GM19395 (cell line): ENCODE results near the gene HUWE1.
A peak's percentile ranks its signal among the peaks of the same experiment; 100 is the strongest.
"Not testable (repeated sequence)": the region's sequence is repeated elsewhere in the genome, so short reads cannot be mapped to it uniquely, and the experiment has no call there.

Experiments
- ATAC-seq: cut with Tn5 transposase; IDR thresholded peaks from one replicate; pipeline ENCODE4 v1.9.1; 2021; ENCODE audit warnings: mild to moderate bottlenecking, moderate library complexity; ENCODE audit not compliant: unreplicated experiment

The HUWE1 gene, protein sequence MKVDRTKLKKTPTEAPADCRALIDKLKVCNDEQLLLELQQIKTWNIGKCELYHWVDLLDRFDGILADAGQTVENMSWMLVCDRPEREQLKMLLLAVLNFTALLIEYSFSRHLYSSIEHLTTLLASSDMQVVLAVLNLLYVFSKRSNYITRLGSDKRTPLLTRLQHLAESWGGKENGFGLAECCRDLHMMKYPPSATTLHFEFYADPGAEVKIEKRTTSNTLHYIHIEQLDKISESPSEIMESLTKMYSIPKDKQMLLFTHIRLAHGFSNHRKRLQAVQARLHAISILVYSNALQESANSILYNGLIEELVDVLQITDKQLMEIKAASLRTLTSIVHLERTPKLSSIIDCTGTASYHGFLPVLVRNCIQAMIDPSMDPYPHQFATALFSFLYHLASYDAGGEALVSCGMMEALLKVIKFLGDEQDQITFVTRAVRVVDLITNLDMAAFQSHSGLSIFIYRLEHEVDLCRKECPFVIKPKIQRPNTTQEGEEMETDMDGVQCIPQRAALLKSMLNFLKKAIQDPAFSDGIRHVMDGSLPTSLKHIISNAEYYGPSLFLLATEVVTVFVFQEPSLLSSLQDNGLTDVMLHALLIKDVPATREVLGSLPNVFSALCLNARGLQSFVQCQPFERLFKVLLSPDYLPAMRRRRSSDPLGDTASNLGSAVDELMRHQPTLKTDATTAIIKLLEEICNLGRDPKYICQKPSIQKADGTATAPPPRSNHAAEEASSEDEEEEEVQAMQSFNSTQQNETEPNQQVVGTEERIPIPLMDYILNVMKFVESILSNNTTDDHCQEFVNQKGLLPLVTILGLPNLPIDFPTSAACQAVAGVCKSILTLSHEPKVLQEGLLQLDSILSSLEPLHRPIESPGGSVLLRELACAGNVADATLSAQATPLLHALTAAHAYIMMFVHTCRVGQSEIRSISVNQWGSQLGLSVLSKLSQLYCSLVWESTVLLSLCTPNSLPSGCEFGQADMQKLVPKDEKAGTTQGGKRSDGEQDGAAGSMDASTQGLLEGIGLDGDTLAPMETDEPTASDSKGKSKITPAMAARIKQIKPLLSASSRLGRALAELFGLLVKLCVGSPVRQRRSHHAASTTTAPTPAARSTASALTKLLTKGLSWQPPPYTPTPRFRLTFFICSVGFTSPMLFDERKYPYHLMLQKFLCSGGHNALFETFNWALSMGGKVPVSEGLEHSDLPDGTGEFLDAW (N-terminal part only)

GRCh38 chrX:53686151-53686885 lies at the start of gene HUWE1:
Gene HUWE1, minus strand, starts transcription at chrX:53686719. Its CDS starts 32,612 bp downstream, at chrX:53654107.
- ATAC-seq, result peak; percentile 55

DNA sequence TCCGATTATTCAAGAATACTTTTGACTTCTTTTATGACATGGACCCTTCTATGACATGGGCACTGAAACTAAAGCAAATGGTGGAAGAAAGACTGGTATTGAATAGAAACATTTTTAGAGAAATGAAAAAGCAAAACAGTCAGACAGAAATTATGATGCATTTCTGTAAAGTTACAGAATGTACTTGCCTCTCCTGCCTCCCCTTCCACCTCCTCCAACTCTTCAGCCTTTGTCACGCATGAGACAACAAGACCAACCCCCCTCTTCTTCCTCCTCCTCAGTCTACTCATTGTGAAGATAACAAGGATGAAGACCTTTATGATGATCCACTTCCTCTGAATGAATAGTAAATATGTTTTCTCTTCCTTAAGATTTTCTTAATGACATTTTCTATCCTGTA lies 46.3 kb upstream of the HUWE1 start:
- peak; percentile 74 for ATAC-seq

GRCh38 chrX:53729751-53730150 lies 43.2 kb upstream of the HUWE1 start:
- ATAC-seq, result no peak

- ATAC-seq, result no peak
Observed at GRCh38 chrX:53728506-53728905, 42.0 kb upstream of the HUWE1 start.

GRCh38 chrX:53724872-53725271 lies 38.4 kb upstream of the HUWE1 start:
- no peak for ATAC-seq

GRCh38 chrX:53723381-53723780 lies 36.9 kb upstream of the HUWE1 start:
- ATAC-seq, result no peak

GRCh38 chrX:53721610-53722009 lies 35.1 kb upstream of the HUWE1 start:
- not testable (repeated sequence) for ATAC-seq

DNA sequence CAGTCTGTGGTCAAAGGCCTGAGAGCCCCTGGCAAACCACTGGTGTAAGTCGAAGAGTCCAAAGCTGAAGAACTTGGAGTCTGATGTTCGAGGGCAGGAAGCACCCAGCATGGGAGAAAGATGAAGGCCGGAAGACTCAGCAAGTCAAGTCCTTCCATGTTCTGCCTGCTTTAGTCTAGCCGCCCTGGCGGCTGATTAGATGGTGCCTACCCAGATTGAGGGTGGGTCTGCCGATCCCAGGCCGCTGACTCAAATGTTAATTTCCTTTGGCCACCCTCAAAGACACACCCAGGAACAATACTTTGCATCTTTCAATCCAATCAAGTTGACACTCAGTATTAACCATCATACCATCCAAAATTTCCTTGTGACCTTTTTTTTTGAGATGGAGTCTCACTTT lies 33.1 kb upstream of the HUWE1 start:
- ATAC-seq, result not testable (repeated sequence)

DNA sequence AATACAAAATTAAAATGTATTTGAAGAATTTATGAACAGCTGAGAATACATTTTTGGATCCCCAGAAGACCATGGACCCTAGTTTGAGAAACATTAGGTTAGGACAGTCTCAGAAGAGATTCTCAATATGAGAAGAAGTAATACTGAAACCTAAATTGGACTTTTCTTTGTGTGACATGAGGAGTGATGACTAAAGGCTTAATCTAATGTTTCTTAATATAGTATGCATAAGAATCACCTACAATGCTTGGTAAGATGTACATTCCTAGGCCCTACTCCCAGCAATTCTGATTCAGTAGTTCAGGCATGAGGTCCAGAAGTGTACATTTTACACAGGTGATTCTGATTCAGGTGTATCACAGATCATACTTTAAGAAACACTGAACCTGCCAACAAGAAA lies 31.6 kb upstream of the HUWE1 start:
- ATAC-seq, result no peak

DNA sequence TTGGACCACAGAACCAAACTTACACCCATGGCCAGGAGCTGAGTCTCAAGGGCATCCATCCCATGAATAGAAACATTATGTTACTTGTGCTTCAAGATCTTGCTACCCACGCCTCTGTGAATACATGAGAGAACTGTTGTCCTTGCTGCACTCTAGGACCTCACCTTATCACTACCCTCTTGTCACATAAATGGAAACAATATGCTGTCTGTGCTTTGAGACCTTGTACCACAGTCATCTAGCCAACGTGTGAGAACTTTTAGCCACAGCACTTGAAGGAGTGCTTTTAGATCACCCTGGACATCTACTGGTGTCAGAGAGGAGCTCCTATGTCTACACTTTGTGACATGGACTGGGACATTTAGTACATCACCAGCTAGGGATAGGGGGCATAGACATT lies 30.7 kb upstream of the HUWE1 start:
- no peak for ATAC-seq

DNA sequence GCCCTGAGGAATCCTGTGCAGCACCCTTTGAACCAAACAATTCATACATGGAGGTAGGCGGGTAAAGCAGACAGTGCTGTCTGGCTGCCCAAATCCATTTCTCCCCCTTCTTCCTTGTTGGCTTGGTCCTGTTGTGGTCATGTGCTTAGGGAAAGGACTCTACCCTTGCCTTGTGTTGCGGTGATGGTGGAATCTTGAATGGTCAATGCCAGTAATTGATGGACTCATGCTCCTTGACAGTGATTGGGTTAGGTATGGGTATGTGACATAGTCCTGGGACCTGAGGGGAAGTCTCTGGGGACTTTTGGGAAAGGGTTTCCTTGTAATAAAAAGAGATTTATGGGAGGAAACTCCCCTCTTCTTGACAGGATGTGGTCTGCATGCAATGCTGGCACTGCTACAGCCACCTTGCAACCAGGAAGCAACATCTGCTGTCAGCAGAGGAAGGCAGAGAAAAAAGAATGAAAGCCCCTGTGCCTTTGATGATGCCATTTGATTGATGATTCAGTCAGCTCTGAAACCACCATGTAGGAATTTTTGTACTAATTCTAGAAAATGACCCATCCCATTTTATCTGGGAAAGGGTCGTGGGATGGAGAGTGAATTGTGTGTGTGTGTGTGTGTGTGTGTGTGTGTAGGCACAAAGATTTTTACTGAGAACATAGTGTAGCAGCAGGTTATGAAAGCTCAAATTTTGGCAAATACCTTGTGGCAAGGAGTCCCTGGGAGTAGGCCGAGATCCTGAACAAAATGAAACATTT lies 30.0 kb upstream of the HUWE1 start:
- ATAC-seq, result no peak

- no peak for ATAC-seq
Observed at GRCh38 chrX:53715346-53715924, 28.9 kb upstream of the HUWE1 start.

DNA sequence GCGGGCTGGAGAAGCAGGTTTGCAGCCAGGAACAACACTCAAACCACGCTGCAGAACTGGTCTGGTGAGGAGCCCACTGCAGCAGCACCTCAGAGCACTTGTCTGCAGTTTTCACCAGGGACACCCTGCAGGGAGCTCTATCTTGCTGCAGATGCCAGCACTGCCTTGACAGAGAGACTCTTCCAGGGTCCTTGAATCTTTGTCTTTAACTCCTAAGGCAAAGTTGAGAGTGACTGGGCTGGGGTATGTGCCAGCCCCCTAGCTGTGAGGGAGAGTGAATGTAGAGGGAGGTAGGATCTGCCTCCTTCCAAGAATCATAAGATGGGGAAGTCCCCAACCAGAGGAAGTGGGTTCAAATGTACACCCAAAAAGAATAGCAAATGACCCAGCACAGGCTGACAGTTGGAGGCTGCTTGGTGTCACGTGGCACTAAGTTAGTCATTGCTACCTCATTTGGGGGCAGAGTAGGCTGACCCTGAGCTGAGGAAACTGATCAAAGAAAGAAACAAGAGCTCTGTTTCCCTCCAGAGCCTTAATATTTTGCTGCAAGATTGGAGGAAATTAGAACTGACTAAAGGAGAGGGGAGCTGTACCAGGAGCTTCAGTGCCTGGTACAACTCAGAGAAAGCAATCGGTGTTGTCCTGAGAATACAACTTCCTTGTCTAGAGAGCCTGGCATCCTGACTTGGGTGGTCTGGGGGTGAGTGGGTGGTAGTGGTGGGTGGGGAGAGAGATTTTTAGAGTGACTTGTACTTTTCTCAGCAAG lies 28.2 kb upstream of the HUWE1 start:
- peak; percentile 83 for ATAC-seq

GRCh38 chrX:53713987-53714579 lies 27.6 kb upstream of the HUWE1 start:
- no peak for ATAC-seq

GRCh38 chrX:53711436-53711835 lies 24.9 kb upstream of the HUWE1 start:
- ATAC-seq, result no peak

GRCh38 chrX:53704854-53705253 lies 18.3 kb upstream of the HUWE1 start:
- ATAC-seq, result no peak

GRCh38 chrX:53704294-53704693 lies 17.8 kb upstream of the HUWE1 start:
- ATAC-seq, result peak; percentile 80

DNA sequence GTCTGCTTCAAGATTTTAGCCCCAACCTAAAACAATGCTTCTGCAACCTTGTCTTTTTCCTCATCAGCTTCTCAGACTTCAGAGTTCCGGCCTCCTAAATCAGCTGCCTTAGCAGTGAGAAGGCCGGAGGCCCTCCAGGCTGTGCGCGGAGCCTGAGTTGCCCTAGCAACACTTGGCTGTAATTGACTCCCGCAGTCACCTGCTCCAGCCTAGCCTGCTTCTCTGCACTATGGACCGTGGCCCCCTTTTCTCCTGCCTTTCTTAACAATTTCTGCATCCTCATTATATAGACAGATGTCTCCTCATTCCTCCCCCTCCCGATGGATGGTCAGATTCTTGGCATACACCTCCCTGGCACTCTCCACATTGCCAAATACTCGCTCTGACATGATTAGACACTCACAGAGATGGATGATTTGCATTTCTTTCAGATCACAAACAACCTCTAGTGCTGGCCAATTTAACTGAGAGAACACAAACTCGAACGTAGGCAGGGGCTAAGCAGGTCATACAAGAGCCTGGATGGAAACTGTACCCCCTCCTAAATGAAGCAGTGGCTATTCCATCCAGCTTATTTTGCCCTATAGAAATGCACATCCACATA lies 9.5 kb upstream of the HUWE1 start:
- no peak for ATAC-seq
